Activated CD4-positive, CD25-positive, alpha-beta regulatory T cell treated with anti-CD3 and anti-CD28 coated beads, Interleukin-2, amount 50 U/mL, for 24 hours (primary cell): ENCODE data around the gene CRB1.

Experiments
- ATAC-seq, 2 donors: fragments of 150-1000 bp; cut with Tn5 transposase; one replicate each; pipeline ENCODE4 v1.10.0; 2021; ENCODE audit warnings: mild to moderate bottlenecking in 1 of 2, moderate library complexity in 1 of 2

The CRB1 gene

GRCh38 chr1:197304638-197305200 lies 36.7 kb downstream of the CRB1 start:
- ATAC-seq: no peak

GRCh38 chr1:197305925-197306324 lies 37.9 kb downstream of the CRB1 start:
- no peak for ATAC-seq

- no peak for ATAC-seq
Measured at GRCh38 chr1:197306381-197307062, 38.5 kb downstream of the CRB1 start.

- ATAC-seq: no peak
Measured at GRCh38 chr1:197307136-197307535, 39.1 kb downstream of the CRB1 start.

- no peak for ATAC-seq
Measured at GRCh38 chr1:197307551-197307950, 39.5 kb downstream of the CRB1 start.

- ATAC-seq: no peak
Measured at GRCh38 chr1:197311081-197311480, 43.0 kb downstream of the CRB1 start.

GRCh38 chr1:197312163-197312562 lies 44.1 kb downstream of the CRB1 start:
- ATAC-seq: no peak

GRCh38 chr1:197313713-197314112 lies 45.7 kb downstream of the CRB1 start:
- ATAC-seq: no peak

- ATAC-seq: no peak
Measured at GRCh38 chr1:197314682-197315081, 46.6 kb downstream of the CRB1 start.

GRCh38 chr1:197319631-197320030 lies 51.6 kb downstream of the CRB1 start:
- no peak for ATAC-seq

- no peak for ATAC-seq
Measured at GRCh38 chr1:197320991-197321531, 53.0 kb downstream of the CRB1 start.

- ATAC-seq: no peak
Measured at GRCh38 chr1:197321811-197322210, 53.8 kb downstream of the CRB1 start.

GRCh38 chr1:197327776-197328364 lies 59.8 kb downstream of the CRB1 start:
- no peak for ATAC-seq

- no peak for ATAC-seq
Measured at GRCh38 chr1:197330213-197330612, 62.2 kb downstream of the CRB1 start.

GRCh38 chr1:197331565-197331964 lies 63.5 kb downstream of the CRB1 start:
- ATAC-seq: no peak

- no peak for ATAC-seq
Measured at GRCh38 chr1:197333041-197333440, 65.0 kb downstream of the CRB1 start.

GRCh38 chr1:197336571-197336970 lies 68.5 kb downstream of the CRB1 start:
- ATAC-seq: no peak

- ATAC-seq: no peak
Measured at GRCh38 chr1:197339106-197340060, 71.3 kb downstream of the CRB1 start.

- ATAC-seq: no peak
Measured at GRCh38 chr1:197341626-197342025, 73.6 kb downstream of the CRB1 start.

- ATAC-seq: no peak
Measured at GRCh38 chr1:197342044-197342565, 74.1 kb downstream of the CRB1 start.

GRCh38 chr1:197342669-197343068 lies 74.6 kb downstream of the CRB1 start:
- no peak for ATAC-seq

GRCh38 chr1:197343663-197344273 lies 75.7 kb downstream of the CRB1 start:
- ATAC-seq: no peak
